Epithelial cell of alveolus of lung (primary cell): ENCODE measurements around the gene CGB2. TPM values are rescaled to one million over a fixed set of nuclear protein-coding genes. Genes with fewer than 3 reads are reported as not detected.

ENCODE experiments used
- total RNA-seq: library from RNA; depleted of rRNA; stranded (reverse); fragments of >200 nt; gene quantifications from 2 replicates; pipeline ENCODE4 v1.2.1, GENCODE V29; 2015

Gene CGB2
- total RNA-seq, result not detected in 2 replicates

DNA sequence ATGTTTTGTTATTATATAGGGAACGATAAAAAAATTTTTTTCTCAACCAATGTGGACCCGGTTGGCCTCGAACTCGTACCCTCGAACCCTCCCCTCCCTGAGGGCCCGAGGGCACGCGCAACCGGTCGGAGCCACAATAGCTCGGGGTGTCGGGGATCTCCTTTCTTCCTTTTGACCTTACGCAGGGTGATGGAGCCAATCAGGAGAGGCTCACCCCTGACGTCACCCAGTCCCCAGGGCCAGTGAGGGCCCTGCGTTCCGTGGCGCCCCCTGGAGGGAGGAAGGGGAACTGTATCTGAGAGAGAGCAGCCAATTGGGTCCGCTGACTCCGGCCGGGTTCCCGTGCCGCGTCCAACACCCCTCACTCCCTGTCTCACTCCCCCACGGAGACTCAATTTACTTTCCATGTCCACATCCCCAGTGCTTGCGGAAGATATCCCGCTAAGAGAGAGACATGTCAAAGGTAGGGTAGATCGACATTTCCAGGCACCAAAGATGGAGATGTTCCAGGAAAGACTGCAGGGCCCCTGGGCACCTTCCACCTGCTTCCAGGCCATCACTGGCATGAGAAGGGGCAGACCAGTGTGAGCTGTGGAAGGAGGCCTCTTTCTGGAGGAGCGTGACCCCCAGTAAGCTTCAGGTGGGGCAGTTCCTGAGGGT, at the start of gene CGB2:
Gene CGB2, plus strand, starts transcription at position 249 of the 660 bp plus-strand sequence. Its CDS starts 206 bp downstream, at position 455.

DNA sequence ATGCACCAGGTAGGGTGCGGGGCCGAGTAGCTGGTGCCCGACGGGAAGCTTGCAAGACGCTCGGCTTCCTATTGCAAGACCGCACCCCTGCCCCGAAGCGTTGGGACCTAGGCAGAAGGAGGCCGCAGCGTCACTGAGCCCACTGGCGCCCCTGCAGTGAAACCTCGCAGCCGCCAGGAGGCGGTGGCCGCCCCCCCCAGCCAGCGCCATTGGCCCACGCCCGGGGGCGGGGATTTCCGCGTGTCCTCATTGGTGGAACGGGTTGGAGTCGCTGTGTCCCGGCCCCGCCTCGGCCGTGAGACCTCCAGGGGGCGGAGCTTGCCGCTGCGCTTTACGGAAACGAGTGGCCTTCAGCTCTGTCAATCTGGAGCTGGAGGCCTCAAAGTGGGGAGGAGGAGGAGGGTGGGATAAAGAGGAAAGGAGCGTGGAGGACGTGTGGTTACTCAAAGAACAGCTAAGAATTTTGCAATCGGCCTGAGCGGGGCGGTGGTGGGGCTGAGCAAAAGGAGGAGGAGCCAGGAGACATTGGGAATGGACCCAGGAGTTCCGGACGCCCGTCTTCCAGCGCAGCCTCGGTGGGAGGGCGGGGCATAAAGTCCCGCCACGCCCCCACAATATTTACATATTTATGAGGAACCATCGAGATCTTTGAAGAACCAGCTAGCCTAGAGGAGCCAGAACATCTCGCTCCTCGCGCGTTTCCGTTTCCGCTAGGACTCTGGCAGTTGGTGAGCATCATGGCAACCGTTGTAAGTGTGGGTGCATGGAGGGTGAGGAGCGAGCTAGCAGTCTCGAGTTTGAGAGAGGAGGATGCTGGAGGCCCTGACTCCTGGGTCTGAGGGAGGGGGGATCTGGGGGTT, 38.3 kb upstream of the CGB2 start, which contains the start of the genes GYS1 and RUVBL2:
Gene GYS1, minus strand, starts transcription at position 135 of the 860 bp plus-strand sequence. CDS start 197 bp downstream, outside the sequence.
Gene RUVBL2, plus strand, starts transcription at position 713 of the 860 bp plus-strand sequence. Its CDS starts 25 bp downstream, at position 738.

DNA sequence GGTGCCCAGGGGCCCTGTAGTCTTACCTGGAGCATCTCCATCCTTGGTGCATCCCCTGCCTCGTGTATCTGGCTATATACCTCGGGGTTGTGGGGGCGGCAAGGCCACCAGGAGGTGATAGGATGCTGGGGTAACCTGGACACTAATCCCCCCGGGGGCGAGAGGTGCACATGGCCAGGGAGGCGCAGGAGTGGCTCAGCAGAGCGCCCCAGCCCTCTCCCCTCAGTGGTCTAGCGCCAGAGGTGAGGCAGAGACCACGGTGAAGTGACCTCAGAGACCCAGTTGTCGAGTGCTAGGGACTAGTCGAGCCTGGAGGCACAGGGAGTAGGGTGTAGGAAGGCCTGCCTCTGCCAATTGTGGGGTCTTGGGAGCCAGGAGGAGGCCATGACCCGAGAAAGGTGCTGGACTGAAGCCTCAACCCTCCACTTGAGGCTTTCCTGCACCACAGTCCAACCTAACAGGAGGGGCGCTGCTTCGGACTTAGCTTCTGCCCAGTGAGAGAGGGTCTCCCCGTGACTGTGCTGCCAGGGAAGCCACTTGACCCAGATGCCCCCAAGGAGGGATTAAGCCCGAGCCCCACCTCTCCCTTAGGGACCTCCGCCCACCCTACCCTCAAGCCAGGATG, 14.5 kb upstream of the CGB2 start, which contains the start of gene LHB:
Gene LHB, minus strand, starts transcription at position 51 of the 625 bp plus-strand sequence. Its CDS starts 10 bp downstream, at position 41.

GRCh38 chr19:49024233-49024632, 7.5 kb upstream of the CGB2 start, which contains the start of gene CGB3:
Gene CGB3, minus strand, starts transcription at chr19:49024333. Its CDS starts 362 bp downstream, at chr19:49023971.

DNA sequence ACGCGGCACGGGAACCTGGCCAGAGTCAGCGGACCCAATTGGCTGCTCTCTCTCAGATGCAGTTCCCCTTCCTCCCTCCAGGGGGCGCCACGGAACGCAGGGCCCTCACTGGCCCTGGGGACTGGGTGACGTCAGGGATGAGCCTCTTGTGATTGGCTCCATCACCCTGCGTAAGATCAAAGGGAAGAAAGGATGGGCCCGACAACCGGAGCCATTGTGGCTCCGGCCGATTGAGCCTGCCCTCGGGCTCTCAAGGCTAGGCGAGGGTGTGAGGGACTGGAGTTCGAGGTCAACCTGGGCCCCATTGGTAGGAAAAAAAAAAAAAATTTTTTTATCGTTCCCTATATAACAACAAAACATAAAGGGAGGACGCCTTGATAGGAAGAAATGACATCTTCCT, 5.1 kb downstream of the CGB2 start, which contains the start of gene CGB1:
Gene CGB1, minus strand, starts transcription at position 81 of the 400 bp plus-strand sequence. CDS start 184 bp downstream, outside the sequence.

DNA sequence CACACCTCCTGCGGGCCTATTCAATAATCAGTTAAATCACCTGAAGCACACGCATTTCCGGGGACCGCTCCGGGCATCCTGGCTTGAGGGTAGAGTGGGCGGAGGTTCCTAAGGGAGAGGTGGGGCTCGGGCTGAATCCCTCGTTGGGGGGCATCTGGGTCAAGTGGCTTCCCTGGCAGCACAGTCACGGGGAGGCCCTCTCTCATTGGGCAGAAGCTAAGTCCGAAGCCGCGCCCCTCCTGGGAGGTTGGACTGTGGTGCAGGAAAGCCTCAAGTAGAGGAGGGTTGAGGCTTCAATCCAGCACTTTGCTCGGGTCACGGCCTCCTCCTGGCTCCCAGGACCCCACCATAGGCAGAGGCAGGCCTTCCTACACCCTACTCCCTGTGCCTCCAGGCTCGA, 11.9 kb downstream of the CGB2 start, which contains the start of gene CGB5:
Gene CGB5, plus strand, starts transcription at position 301 of the 400 bp plus-strand sequence. CDS start 362 bp downstream, outside the sequence.

GRCh38 chr19:49049011-49049410, 17.3 kb downstream of the CGB2 start, which contains the start of gene CGB8:
Gene CGB8, minus strand, starts transcription at chr19:49049111. Its CDS starts 372 bp downstream, at chr19:49048739.

DNA sequence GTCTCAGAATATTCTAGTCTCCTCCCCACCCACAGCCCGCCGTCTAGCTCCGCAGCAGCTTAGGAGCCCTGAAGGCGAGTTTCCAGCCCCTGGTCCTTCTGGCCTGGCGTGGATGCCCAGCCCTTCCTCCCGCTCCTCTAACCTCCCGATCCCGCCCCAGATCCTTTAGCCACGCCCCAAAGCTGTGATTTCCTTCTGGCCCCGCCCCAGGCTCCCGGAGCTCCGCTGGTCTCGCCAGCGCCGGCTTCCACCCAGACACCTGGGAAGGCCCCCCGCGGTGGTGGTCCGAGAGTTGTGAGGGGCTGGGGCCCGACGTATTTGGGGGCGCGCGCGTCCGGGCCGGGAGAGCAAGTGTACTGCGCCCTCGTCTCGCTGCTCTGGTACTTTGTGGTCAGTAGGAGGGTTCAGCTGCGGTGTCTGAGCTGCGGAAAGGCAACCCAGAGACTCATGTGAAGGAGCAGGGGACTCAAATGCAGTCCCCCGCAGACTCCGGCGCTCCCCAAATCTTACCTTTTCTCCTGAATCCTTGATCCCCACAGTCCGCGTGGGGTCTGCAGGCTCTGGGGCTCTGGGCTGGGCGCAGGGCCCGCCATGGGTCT, 26.0 kb downstream of the CGB2 start, which contains the start of gene CGB7:
Gene CGB7, minus strand, starts transcription at position 114 of the 599 bp plus-strand sequence. CDS start 2,374 bp downstream, outside the sequence.

GRCh38 chr19:49064768-49065611, 33.3 kb downstream of the CGB2 start, which contains the start of gene NTF4:
Gene NTF4, minus strand, starts transcription at chr19:49064818. Its CDS starts 2,821 bp downstream, at chr19:49061997.

Other genes starting within 250 kb of the CGB2 start
- gene BCAT2, start 220.9 kb upstream of the CGB2 start, total RNA-seq, result 54.6 and 56.7 TPM in 2 replicates
- 4.0 and 4.6 TPM in 2 replicates for gene HSD17B14, start 195.4 kb upstream of the CGB2 start, total RNA-seq
- 18.4 and 23.8 TPM in 2 replicates for gene PLEKHA4, start 163.3 kb upstream of the CGB2 start, total RNA-seq
- 34.5 and 39.9 TPM in 2 replicates for gene PPP1R15A, start 159.5 kb upstream of the CGB2 start, total RNA-seq
- gene TULP2, start 133.1 kb upstream of the CGB2 start, total RNA-seq, result not detected in 2 replicates
- 337 and 467 TPM in 2 replicates for gene NUCB1, start 131.6 kb upstream of the CGB2 start, total RNA-seq
- gene DHDH, start 98.2 kb upstream of the CGB2 start, total RNA-seq, result 0.16 TPM in 1 of 2 replicates, not detected in the other
- gene BAX, start 77.0 kb upstream of the CGB2 start, total RNA-seq, result 111 and 161 TPM in 2 replicates
- 4,137 and 8,306 TPM in 2 replicates for gene FTL, start 66.6 kb upstream of the CGB2 start, total RNA-seq
- gene GYS1, start 38.6 kb upstream of the CGB2 start, total RNA-seq, result 47.3 and 78.4 TPM in 2 replicates
- gene RUVBL2, start 38.0 kb upstream of the CGB2 start, total RNA-seq, result 111 and 241 TPM in 2 replicates
- gene LHB, start 14.8 kb upstream of the CGB2 start, total RNA-seq, result 0.52 and 1.2 TPM in 2 replicates
- gene CGB3, start 7.6 kb upstream of the CGB2 start, total RNA-seq, result 1.3 TPM in 1 of 2 replicates, not detected in the other
- not detected in 2 replicates for gene CGB1, start 5.0 kb downstream of the CGB2 start, total RNA-seq
- gene CGB5, start 12.0 kb downstream of the CGB2 start, total RNA-seq, result 12.3 TPM in 1 of 2 replicates, not detected in the other
- 0.91 TPM in 1 of 2 replicates, not detected in the other for gene CGB8, start 17.2 kb downstream of the CGB2 start, total RNA-seq
- 0.40 and 2.7 TPM in 2 replicates for gene CGB7, start 25.9 kb downstream of the CGB2 start, total RNA-seq
- not detected in 2 replicates for gene NTF4, start 32.9 kb downstream of the CGB2 start, total RNA-seq
- gene KCNA7, start 40.8 kb downstream of the CGB2 start, total RNA-seq, result not detected in 2 replicates
- gene SNRNP70, start 53.6 kb downstream of the CGB2 start, total RNA-seq, result 119 and 145 TPM in 2 replicates
- gene LIN7B, start 82.5 kb downstream of the CGB2 start, total RNA-seq, result 3.1 and 7.0 TPM in 2 replicates
- gene C19orf73, start 87.3 kb downstream of the CGB2 start, total RNA-seq, result 0.32 and 4.8 TPM in 2 replicates
- gene PPFIA3, start 87.7 kb downstream of the CGB2 start, total RNA-seq, result 2.1 and 8.9 TPM in 2 replicates
- gene HRC, start 123.5 kb downstream of the CGB2 start, total RNA-seq, result 0.32 TPM in 1 of 2 replicates, not detected in the other
- 12.0 and 12.8 TPM in 2 replicates for gene TRPM4, start 125.9 kb downstream of the CGB2 start, total RNA-seq